Transverse colon (tissue), 4 donors: ENCODE results near the gene CEP126. TPM values are rescaled to one million over a fixed set of nuclear protein-coding genes. Genes with fewer than 3 reads are reported as not detected.

ENCODE experiments used
- DNase-seq: peaks from one replicate; pipeline ENCODE4 v3.0.0-alpha.2; 2019
- H3K27ac ChIP-seq, 4 donors: fragments of 200-600 bp; sonication (generic); 2 replicates each; pipeline ENCODE4 v1.5.1; 2016 to 2018; ENCODE audit warnings: inconsistent platforms in 4 of 4
- H3K27me3 ChIP-seq: fragments of 200-600 bp; sonication (generic); 2 replicates; pipeline ENCODE4 v1.5.1; 2017; ENCODE audit warnings: inconsistent platforms
- H3K36me3 ChIP-seq, 4 donors: fragments of 200-600 bp; sonication (generic); 2 replicates each; pipeline ENCODE4 v1.5.1; 2017 to 2019; ENCODE audit warnings: inconsistent platforms in 4 of 4
- H3K4me1 ChIP-seq, 4 donors: fragments of 200-600 bp; sonication (generic); 2 replicates each; pipeline ENCODE4 v1.5.1; 2017 to 2020; ENCODE audit warnings: inconsistent platforms in 4 of 4
- H3K4me3 ChIP-seq, 4 donors: fragments of 200-600 bp; sonication (generic); 1 replicate in 1 of 4; 2 replicates in 3 of 4; pipeline versions ENCODE4 v1.5.1 to v1.6.1; 2017 to 2019; ENCODE audit warnings: inconsistent platforms in 4 of 4
- H3K9me3 ChIP-seq, 2 donors: fragments of 200-600 bp; sonication (generic); 2 replicates each; pipeline ENCODE4 v1.5.1; 2017 to 2019; ENCODE audit warnings: inconsistent platforms in 2 of 2
- CTCF ChIP-seq, 5 experiments: fragments of 200-600 bp in 3 of 5; fragments of 450-650 bp in 2 of 5; sonication (generic) in 3 of 5; IDR thresholded peaks; 1 replicate in 2 of 5; 2 replicates in 3 of 5; pipeline ENCODE4 v1.5.1; 2016 to 2017; ENCODE audit warnings: antibody characterized with exemption in 5 of 5, inconsistent platforms in 3 of 5, mild to moderate bottlenecking in 2 of 5, moderate library complexity in 1 of 5
- EP300 ChIP-seq: sonication (generic); formaldehyde crosslinking; IDR thresholded peaks from one replicate; pipeline ENCODE4 v1.6.1; 2017; ENCODE audit warnings: antibody characterized with exemption, low read depth
- POLR2A ChIP-seq: fragments of 450-650 bp; IDR thresholded peaks from one replicate; pipeline ENCODE4 v1.6.1; 2016; ENCODE audit warnings: antibody characterized with exemption, mild to moderate bottlenecking, moderate library complexity
- POLR2AphosphoS5 ChIP-seq, 3 donors: sonication (generic); formaldehyde crosslinking; IDR thresholded peaks; one replicate each; pipeline ENCODE4 v1.6.1; 2016; ENCODE audit warnings: antibody characterized with exemption in 3 of 3
- WGBS, 2 donors: methylation state at CpG; one replicate each; pipeline ENCODE4 v1.1.5; 2018; ENCODE audit warnings: low coverage in 1 of 2; 5-methylcytosine and 5-hydroxymethylcytosine counted together
- in situ Hi-C, 4 donors: fragments of 200-750 bp; cut with MboI; loops; one replicate each; pipeline versions ENCODE4 v1.15.0 to v1.15.1; 2017; ENCODE audit warnings: low sequenced_read_pairs in 3 of 4, low pct_ligation_motif_present in 1 of 4, low pct_unique_long_range_greater_than_20kb in 1 of 4
- intact Hi-C: fragments of 100-400 bp; cut with DNase I; formaldehyde crosslinking; loops from one replicate; pipeline ENCODE4 v1.15.1; 2023; ENCODE audit warnings: low total_unique reads
- total RNA-seq, 4 donors: library from RNA; depleted of rRNA; stranded (reverse); fragments of >200 nt; gene quantifications; one replicate each; pipeline ENCODE4 v1.1.0, GENCODE V29; 2016

Gene CEP126
- total RNA-seq, 4 donors from 2014 or later: 1.1 to 6.4 (median 3.8) TPM

GRCh38 chr11:101912823-101913284 lies 2.0 kb upstream of the CEP126 start:
- no peak for TF ChIP-seq POLR2AphosphoS5 (IDR thresholded peaks at IDR 0.05)
- no peak for DNase-seq
- WGBS, 2 donors: 39 to 46% methylated on average over 2 to 3 of the region's 3 CpGs
- intact Hi-C loops: no loop called here
- H3K27me3 ChIP-seq: no peaks in the 10 kb centered on the region
- H3K4me1 ChIP-seq: peaks cover 3 to 28% (median 12%) of the 10 kb centered on the region in 4 donors
- no peaks in the 10 kb centered on the region for H3K9me3 ChIP-seq
- in situ Hi-C loops: no loop called here
- H3K36me3 ChIP-seq: no peaks in the 10 kb centered on the region
- no peak overlapping the region for H3K4me3 ChIP-seq
- H3K27ac ChIP-seq: peak overlapping the region; percentile 87 to 91 (median 90)

GRCh38 chr11:101913656-101914055 lies 1.2 kb upstream of the CEP126 start:
- no peaks in the 10 kb centered on the region for H3K9me3 ChIP-seq
- peak overlapping the region; percentile 87 to 91 (median 90) for H3K27ac ChIP-seq
- H3K36me3 ChIP-seq: no peaks in the 10 kb centered on the region
- DNase-seq: no peak
- peaks cover 3 to 28% (median 12%) of the 10 kb centered on the region in 4 donors for H3K4me1 ChIP-seq
- intact Hi-C loops: no loop called here
- no peaks in the 10 kb centered on the region for H3K27me3 ChIP-seq
- in situ Hi-C loops: no loop called here
- no peak overlapping the region for H3K4me3 ChIP-seq
- TF ChIP-seq POLR2A (no peak), POLR2AphosphoS5 (IDR thresholded peaks at IDR 0.05) (no peak), EP300 (no peak), CTCF (IDR thresholded peaks at IDR 0.05) (no peak)
- WGBS, 2 donors: 70 to 87% methylated on average over 5 of the region's 5 CpGs

GRCh38 chr11:101914341-101914737 lies 471 bp upstream of the CEP126 start:
- 10 to 14% methylated on average over 5 to 6 of the region's 6 CpGs for WGBS, 2 donors

GRCh38 chr11:101915791-101916291 lies 1.0 kb downstream of the CEP126 start:
- TF ChIP-seq POLR2A: no peak
- TF ChIP-seq EP300: no peak
- peak in 1 of 3 donors; percentile 6 for TF ChIP-seq POLR2AphosphoS5 (IDR thresholded peaks at IDR 0.05)
- TF ChIP-seq CTCF (IDR thresholded peaks at IDR 0.05): no peak
- peaks cover 3 to 28% (median 12%) of the 10 kb centered on the region in 4 donors for H3K4me1 ChIP-seq
- DNase-seq: no peak
- H3K4me3 ChIP-seq: peak overlapping the region; percentile 53 to 83 (median 65)
- intact Hi-C loops: no loop called here
- no peaks in the 10 kb centered on the region for H3K9me3 ChIP-seq
- H3K36me3 ChIP-seq: no peaks in the 10 kb centered on the region
- H3K27ac ChIP-seq: peak overlapping the region; percentile 87 to 91 (median 90)
- WGBS, 2 donors: 0 to 6% methylated on average over 2 to 4 of the region's 4 CpGs
- no peaks in the 10 kb centered on the region for H3K27me3 ChIP-seq
- in situ Hi-C loops: no loop called here

More at GRCh38 chr11:101914341-101914737, 471 bp upstream of the CEP126 start:
- in situ Hi-C loops (no loop called here), intact Hi-C loops (no loop called here)
- Histone ChIP-seq H3K4me3 (peak overlapping the region; percentile 53 to 83 (median 65)), H3K36me3 (no peaks in the 10 kb centered on the region), H3K4me1 (peaks cover 3 to 28% (median 12%) of the 10 kb centered on the region in 4 donors), H3K27me3 (no peaks in the 10 kb centered on the region), H3K9me3 (no peaks in the 10 kb centered on the region), H3K27ac (peak overlapping the region; percentile 87 to 91 (median 90))
- no peak for DNase-seq
- no peak for TF ChIP-seq POLR2A
- TF ChIP-seq EP300: no peak
- no peak for TF ChIP-seq POLR2AphosphoS5 (IDR thresholded peaks at IDR 0.05)
- no peak for TF ChIP-seq CTCF (IDR thresholded peaks at IDR 0.05)
